ENCODE data around the gene TENM3. TPM values are rescaled to one million over a fixed set of nuclear protein-coding genes. Genes with fewer than 3 reads are reported as not detected.
A peak's percentile ranks its signal among the peaks of the same experiment; 100 is the strongest.

TENM3 gene
- total and polyA plus RNA-seq, 2 of the 8 experiments (the other 6 are each of a cell fraction or from before 2014, with no cell fraction given): 36.9 to 69.3 TPM

DNA sequence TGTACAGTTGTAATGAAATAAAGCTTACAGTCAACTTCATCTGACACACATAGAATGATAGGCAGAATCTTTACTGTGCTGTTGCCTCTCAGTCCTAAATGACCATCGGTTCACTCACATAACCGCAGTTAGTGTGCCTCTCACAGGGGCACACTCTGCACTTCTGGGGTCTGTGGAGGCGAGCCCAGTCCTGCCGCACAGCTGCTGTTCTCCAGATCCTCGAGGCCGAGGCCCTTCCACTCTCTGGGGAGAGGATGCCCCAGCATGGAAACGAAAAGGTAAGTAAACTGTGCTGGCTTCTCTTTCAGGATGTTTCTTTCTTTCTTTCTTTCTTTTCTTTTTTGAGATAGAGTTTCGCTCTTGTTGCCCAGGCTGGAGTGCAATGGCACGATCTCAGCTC lies 586.0 kb downstream of the TENM3 start:
- peaks cover 0 to 8% (median 2%) of the 10 kb centered on the region in 4 experiments; a peak in 4 of 7 replicates for H3K4me1 ChIP-seq (replicated peaks in 1 of 4; ENCODE audit: control insufficient read depth in 3 of 4, insufficient read depth in 4 of 4, low read length in 3 of 4)
- H2BK15ac ChIP-seq (ENCODE audit: low read length): peak overlapping the region; percentile 95; the same call in 1 of the 2 replicates
- H4K20me1 ChIP-seq (replicated peaks in 1 of 2; ENCODE audit: control insufficient read depth in 1 of 2, insufficient read depth in 2 of 2, low read length in 2 of 2): no peaks in the 10 kb centered on the region
- H3K36me3 ChIP-seq (ENCODE audit: control insufficient read depth in 2 of 4, insufficient read depth in 4 of 4, low read length in 3 of 4): no peaks in the 10 kb centered on the region
- no peak overlapping the region for H3K18ac ChIP-seq (ENCODE audit: extremely low read depth, low read length)
- FAIRE-seq: no peak
- WGBS, 2 experiments (ENCODE audit: extremely low coverage in 1 of 2, insufficient coverage in 1 of 2, insufficient read length in 1 of 2, insufficient replicate concordance in 2 of 2, low coverage in 1 of 2, low lambda C conversion rate in 2 of 2, missing lambda C conversion rate in 1 of 2): 86% methylated on average over 9 of the region's 9 CpGs; no CpG with 5 or more reads in 1 of the 2 experiments
- peaks cover 0 to 6% of the 10 kb centered on the region in 2 experiments; a peak in 2 of 4 replicates for H3K9me3 ChIP-seq (ENCODE audit: insufficient read depth in 2 of 2, low read depth in 1 of 2, low read length in 1 of 2)
- peak overlapping the region; percentile 89 for H4K8ac ChIP-seq (ENCODE audit: extremely low read depth, insufficient read depth, low read length)
- H2AK5ac ChIP-seq (ENCODE audit: low read depth, low read length): no peak overlapping the region
- no peaks in the 10 kb centered on the region for H3K27me3 ChIP-seq (replicated peaks in 1 of 4; ENCODE audit: control insufficient read depth in 3 of 4, extremely low read depth in 1 of 4, insufficient read depth in 3 of 4, low read length in 3 of 4)
- H3K4ac ChIP-seq (replicated peaks; ENCODE audit: insufficient read length, low read depth, low read length): no peak overlapping the region
- no peak overlapping the region for H3K9ac ChIP-seq (replicated peaks in 1 of 4; ENCODE audit: extremely low read depth in 1 of 4, low read depth in 3 of 4, low read length in 3 of 4)
- no peak overlapping the region for H3K23ac ChIP-seq (ENCODE audit: insufficient read length)
- H2AFZ ChIP-seq (ENCODE audit: low read length): peak overlapping the region; percentile 58; the same call in 1 of the 2 replicates
- H4K5ac ChIP-seq (ENCODE audit: insufficient read length, low read depth, low read length): no peak overlapping the region
- H3K14ac ChIP-seq (ENCODE audit: insufficient read length): no peak overlapping the region
- ChIA-PET POLR2A (ENCODE audit: partially characterized antibody) (no interaction called here), CTCF (ENCODE audit: partially characterized antibody) (interaction anchor here (0.6 to 2.4 kb wide), 7 partner anchors 9 to 95 kb away, joined by 3 to 13 read pairs (median 3); no protein-coding TSS in a partner anchor)
- no peaks in the 10 kb centered on the region for H3K79me2 ChIP-seq (ENCODE audit: control insufficient read depth in 1 of 2, insufficient read depth in 2 of 2, low read length in 2 of 2)
- DNase-seq (ENCODE audit: low read depth in 1 of 2, low spot score in 2 of 2): no peak
- H2BK20ac ChIP-seq (ENCODE audit: low read length): no peak overlapping the region
- no peak overlapping the region for H4K91ac ChIP-seq (replicated peaks; ENCODE audit: insufficient read length, low read length)
- H2BK120ac ChIP-seq (replicated peaks; ENCODE audit: low read depth, low read length): no peak overlapping the region
- no peaks in the 10 kb centered on the region for H3K79me1 ChIP-seq (ENCODE audit: low read depth, low read length)
- no peak overlapping the region for H2BK5ac ChIP-seq (ENCODE audit: low read depth, low read length)
- no peak overlapping the region for H3K4me2 ChIP-seq (ENCODE audit: insufficient read depth in 1 of 2, low read depth in 2 of 2, low read length in 2 of 2)
- H3K56ac ChIP-seq (replicated peaks; ENCODE audit: insufficient read length, low read depth, low read length): no peak overlapping the region
- no peak overlapping the region for H3K4me3 ChIP-seq (ENCODE audit: extremely low read depth in 1 of 4, insufficient read depth in 2 of 4, low read depth in 3 of 4, low read length in 4 of 4)
- no peak overlapping the region for H2BK12ac ChIP-seq (ENCODE audit: low read depth, low read length)
- H3K27ac ChIP-seq (ENCODE audit: low read depth, low read length): no peak overlapping the region
- no peaks in the 10 kb centered on the region for H3K23me2 ChIP-seq (ENCODE audit: low read depth, low read length)
- TF ChIP-seq CREB1 (IDR thresholded peaks at IDR 0.05) (no peak), POU5F1 (IDR thresholded peaks at IDR 0.05; ENCODE audit: low read depth, low read length) (no peak), SP4 (IDR thresholded peaks at IDR 0.05; ENCODE audit: low read length) (no peak), JUND (IDR thresholded peaks at IDR 0.05; ENCODE audit: low read length) (no peak), GABPA (IDR thresholded peaks at IDR 0.05; ENCODE audit: borderline replicate concordance, insufficient read depth, low read length) (no peak), MAFK (IDR thresholded peaks at IDR 0.05; ENCODE audit: low read depth, low read length) (no peak), GTF2F1 (IDR thresholded peaks at IDR 0.05; ENCODE audit: borderline replicate concordance, low read depth, low read length) (no peak), SP1 (IDR thresholded peaks at IDR 0.05; ENCODE audit: low read depth, low read length) (no peak), TAF7 (optimal IDR thresholded peaks at IDR 0.05; ENCODE audit: borderline replicate concordance, low read depth, low read length) (no peak), CHD2 (IDR thresholded peaks at IDR 0.05; ENCODE audit: low read length) (no peak), EGR1 (IDR thresholded peaks at IDR 0.05; ENCODE audit: borderline replicate concordance, low read depth, low read length) (no peak), SP2 (IDR thresholded peaks at IDR 0.05; ENCODE audit: low read length) (no peak), SIN3A (conservative IDR thresholded peaks at IDR 0.05 in 1 of 2, IDR thresholded peaks at IDR 0.05 in 1 of 2; ENCODE audit: low read depth in 1 of 2, low read length in 2 of 2) (no peak), CEBPB (IDR thresholded peaks at IDR 0.05; ENCODE audit: low read depth, low read length) (no peak), KDM4A (IDR thresholded peaks at IDR 0.05; ENCODE audit: low read depth, low read length, severe bottlenecking) (no peak), CHD1 (IDR thresholded peaks at IDR 0.05; ENCODE audit: low read depth, low read length) (no peak)
